Activated naive CD4-positive, alpha-beta T cell treated with anti-CD3 and anti-CD28 coated beads, Interleukin-2, amount 10 ng/mL, durations not matched to agents 7 days and 5 days (primary cell): ENCODE measurements around the gene APLP2.
"Not testable (repeated sequence)": the region's sequence is repeated elsewhere in the genome, so short reads cannot be mapped to it uniquely, and the experiment has no call there.

Source experiments
- CTCF ChIA-PET: fragments of 350-600 bp; sonication (Branson Sonifier 250); formaldehyde crosslinking; loops from one replicate; lab custom pipeline; 2021; ENCODE audit warnings: antibody characterized with exemption; lab: Charles Lee
- DNase-seq: peaks from one replicate; pipeline ENCODE4 v3.0.0-alpha.2; 2020
- H3K27ac Mint-ChIP-seq: one replicate; pipeline ENCODE4 v1.8.0; 2021; ENCODE audit warnings: mild to moderate bottlenecking, moderate library complexity, mixed read lengths
- H3K27me3 Mint-ChIP-seq: one replicate; pipeline ENCODE4 v1.8.0; 2021; ENCODE audit warnings: mild to moderate bottlenecking, mixed read lengths
- H3K36me3 Mint-ChIP-seq: one replicate; pipeline ENCODE4 v1.8.0; 2021; ENCODE audit warnings: mixed read lengths
- H3K4me1 Mint-ChIP-seq: one replicate; pipeline ENCODE4 v1.8.0; 2021; ENCODE audit warnings: mixed read lengths
- H3K4me3 Mint-ChIP-seq: one replicate; pipeline ENCODE4 v1.8.0; 2021; ENCODE audit warnings: mild to moderate bottlenecking, moderate library complexity, mixed read lengths
- H3K9me3 Mint-ChIP-seq: one replicate; pipeline ENCODE4 v1.8.0; 2021; ENCODE audit warnings: mixed read lengths

APLP2 gene

GRCh38 chr11:130089674-130090073, 20.0 kb downstream of the APLP2 start:
- Mint-ChIP-seq H3K9me3 (no peaks in the 10 kb centered on the region), H3K4me3 (no peak overlapping the region), H3K27me3 (peaks cover 4% of the 10 kb centered on the region), H3K4me1 (no peaks in the 10 kb centered on the region), H3K36me3 (no peaks in the 10 kb centered on the region), H3K27ac (no peak overlapping the region)
- CTCF ChIA-PET, result no interaction called here
- DNase-seq, result no peak

- CTCF ChIA-PET, H3K27ac Mint-ChIP-seq, H3K27me3 Mint-ChIP-seq, H3K9me3 Mint-ChIP-seq, H3K4me3 Mint-ChIP-seq, H3K4me1 Mint-ChIP-seq, DNase-seq, H3K36me3 Mint-ChIP-seq: not testable (repeated sequence)
These were observed 20.8 kb downstream of the APLP2 start for GRCh38 chr11:130090517-130090916.

GRCh38 chr11:130091169-130091568, 21.5 kb downstream of the APLP2 start:
- H3K27me3 Mint-ChIP-seq, H3K27ac Mint-ChIP-seq, H3K4me3 Mint-ChIP-seq, H3K4me1 Mint-ChIP-seq, H3K36me3 Mint-ChIP-seq, CTCF ChIA-PET, H3K9me3 Mint-ChIP-seq, DNase-seq: not testable (repeated sequence)

- H3K4me3 Mint-ChIP-seq, result no peak overlapping the region
- no peak for DNase-seq
- no peaks in the 10 kb centered on the region for H3K9me3 Mint-ChIP-seq
- peaks cover 4% of the 10 kb centered on the region for H3K27me3 Mint-ChIP-seq
- no peak overlapping the region for H3K27ac Mint-ChIP-seq
- CTCF ChIA-PET, result no interaction called here
- no peaks in the 10 kb centered on the region for H3K4me1 Mint-ChIP-seq
- H3K36me3 Mint-ChIP-seq, result no peaks in the 10 kb centered on the region
These were observed 23.0 kb downstream of the APLP2 start for GRCh38 chr11:130092661-130093060.

- Mint-ChIP-seq H3K4me3 (no peak overlapping the region), H3K27me3 (no peaks in the 10 kb centered on the region), H3K27ac (no peak overlapping the region), H3K36me3 (no peaks in the 10 kb centered on the region), H3K9me3 (no peaks in the 10 kb centered on the region), H3K4me1 (no peaks in the 10 kb centered on the region)
- CTCF ChIA-PET, result no interaction called here
- no peak for DNase-seq
These were observed 24.9 kb downstream of the APLP2 start for GRCh38 chr11:130094614-130095013.

- Mint-ChIP-seq H3K27me3 (no peaks in the 10 kb centered on the region), H3K9me3 (no peaks in the 10 kb centered on the region), H3K36me3 (no peaks in the 10 kb centered on the region), H3K4me1 (no peaks in the 10 kb centered on the region), H3K27ac (no peak overlapping the region), H3K4me3 (no peak overlapping the region)
- CTCF ChIA-PET, result no interaction called here
- no peak for DNase-seq
These were observed 25.6 kb downstream of the APLP2 start for GRCh38 chr11:130095326-130095725.

GRCh38 chr11:130096042-130096441, 26.3 kb downstream of the APLP2 start:
- no peak for DNase-seq
- no peak overlapping the region for H3K4me3 Mint-ChIP-seq
- H3K36me3 Mint-ChIP-seq, result no peaks in the 10 kb centered on the region
- no peak overlapping the region for H3K27ac Mint-ChIP-seq
- H3K4me1 Mint-ChIP-seq, result no peaks in the 10 kb centered on the region
- CTCF ChIA-PET, result no interaction called here
- no peaks in the 10 kb centered on the region for H3K9me3 Mint-ChIP-seq
- no peaks in the 10 kb centered on the region for H3K27me3 Mint-ChIP-seq

- no peaks in the 10 kb centered on the region for H3K4me1 Mint-ChIP-seq
- H3K4me3 Mint-ChIP-seq, result no peak overlapping the region
- CTCF ChIA-PET, result no interaction called here
- H3K9me3 Mint-ChIP-seq, result no peaks in the 10 kb centered on the region
- no peaks in the 10 kb centered on the region for H3K27me3 Mint-ChIP-seq
- H3K36me3 Mint-ChIP-seq, result no peaks in the 10 kb centered on the region
- no peak overlapping the region for H3K27ac Mint-ChIP-seq
- DNase-seq, result no peak
These were observed 27.1 kb downstream of the APLP2 start for GRCh38 chr11:130096823-130097222.

- no peak overlapping the region for H3K4me3 Mint-ChIP-seq
- DNase-seq, result no peak
- no peaks in the 10 kb centered on the region for H3K4me1 Mint-ChIP-seq
- H3K36me3 Mint-ChIP-seq, result no peaks in the 10 kb centered on the region
- CTCF ChIA-PET, result no interaction called here
- H3K9me3 Mint-ChIP-seq, result no peaks in the 10 kb centered on the region
- H3K27me3 Mint-ChIP-seq, result peaks cover under 1% of the 10 kb centered on the region
- H3K27ac Mint-ChIP-seq, result no peak overlapping the region
These were observed 27.6 kb downstream of the APLP2 start for GRCh38 chr11:130097285-130097684.

- CTCF ChIA-PET, result no interaction called here
- H3K27ac Mint-ChIP-seq, result no peak overlapping the region
- H3K4me1 Mint-ChIP-seq, result no peaks in the 10 kb centered on the region
- H3K36me3 Mint-ChIP-seq, result no peaks in the 10 kb centered on the region
- H3K4me3 Mint-ChIP-seq, result no peak overlapping the region
- no peaks in the 10 kb centered on the region for H3K9me3 Mint-ChIP-seq
- peaks cover 8% of the 10 kb centered on the region for H3K27me3 Mint-ChIP-seq
- no peak for DNase-seq
These were observed 29.7 kb downstream of the APLP2 start for GRCh38 chr11:130099356-130099755.

- CTCF ChIA-PET, result no interaction called here
- Mint-ChIP-seq H3K27me3 (peaks cover 8% of the 10 kb centered on the region), H3K4me3 (no peak overlapping the region)
These were observed 30.8 kb downstream of the APLP2 start for GRCh38 chr11:130100381-130101095.

GRCh38 chr11:130101661-130102060, 32.0 kb downstream of the APLP2 start:
- CTCF ChIA-PET, result no interaction called here
- DNase-seq, result no peak
- peaks cover 4% of the 10 kb centered on the region for H3K9me3 Mint-ChIP-seq
- no peak overlapping the region for H3K27ac Mint-ChIP-seq
- peaks cover 11% of the 10 kb centered on the region for H3K27me3 Mint-ChIP-seq
- no peak overlapping the region for H3K4me3 Mint-ChIP-seq
- no peaks in the 10 kb centered on the region for H3K4me1 Mint-ChIP-seq
- no peaks in the 10 kb centered on the region for H3K36me3 Mint-ChIP-seq

More at GRCh38 chr11:130100381-130101095, 30.8 kb downstream of the APLP2 start:
- no peaks in the 10 kb centered on the region for H3K36me3 Mint-ChIP-seq
- DNase-seq, result no peak
- no peaks in the 10 kb centered on the region for H3K9me3 Mint-ChIP-seq
- H3K27ac Mint-ChIP-seq, result no peak overlapping the region
- no peaks in the 10 kb centered on the region for H3K4me1 Mint-ChIP-seq

GRCh38 chr11:130102301-130103249, 32.9 kb downstream of the APLP2 start:
- H3K9me3 Mint-ChIP-seq, result peaks cover 5% of the 10 kb centered on the region
- H3K4me3 Mint-ChIP-seq, result no peak overlapping the region
- DNase-seq, result no peak
- H3K27me3 Mint-ChIP-seq, result peaks cover 12% of the 10 kb centered on the region
- CTCF ChIA-PET, result no interaction called here
- no peak overlapping the region for H3K27ac Mint-ChIP-seq
- H3K36me3 Mint-ChIP-seq, result peaks cover 2% of the 10 kb centered on the region
- H3K4me1 Mint-ChIP-seq, result no peaks in the 10 kb centered on the region

GRCh38 chr11:130103296-130103814, 33.7 kb downstream of the APLP2 start:
- Mint-ChIP-seq H3K36me3 (peaks cover 2% of the 10 kb centered on the region), H3K27ac (no peak overlapping the region), H3K9me3 (peaks cover 7% of the 10 kb centered on the region), H3K4me1 (no peaks in the 10 kb centered on the region), H3K27me3 (peaks cover 12% of the 10 kb centered on the region), H3K4me3 (no peak overlapping the region)
- no peak for DNase-seq
- CTCF ChIA-PET, result no interaction called here
